HG03521 (cell line): ENCODE results near the gene HCFC2.
A peak's percentile ranks its signal among the peaks of the same experiment; 100 is the strongest.
"Not testable (repeated sequence)": the region's sequence is repeated elsewhere in the genome, so short reads cannot be mapped to it uniquely, and the experiment has no call there.

Source experiments
- ATAC-seq: cut with Tn5 transposase; IDR thresholded peaks from one replicate; pipeline ENCODE4 v1.9.1; 2021; ENCODE audit warnings: mild to moderate bottlenecking, moderate library complexity; ENCODE audit not compliant: unreplicated experiment

The HCFC2 gene

DNA sequence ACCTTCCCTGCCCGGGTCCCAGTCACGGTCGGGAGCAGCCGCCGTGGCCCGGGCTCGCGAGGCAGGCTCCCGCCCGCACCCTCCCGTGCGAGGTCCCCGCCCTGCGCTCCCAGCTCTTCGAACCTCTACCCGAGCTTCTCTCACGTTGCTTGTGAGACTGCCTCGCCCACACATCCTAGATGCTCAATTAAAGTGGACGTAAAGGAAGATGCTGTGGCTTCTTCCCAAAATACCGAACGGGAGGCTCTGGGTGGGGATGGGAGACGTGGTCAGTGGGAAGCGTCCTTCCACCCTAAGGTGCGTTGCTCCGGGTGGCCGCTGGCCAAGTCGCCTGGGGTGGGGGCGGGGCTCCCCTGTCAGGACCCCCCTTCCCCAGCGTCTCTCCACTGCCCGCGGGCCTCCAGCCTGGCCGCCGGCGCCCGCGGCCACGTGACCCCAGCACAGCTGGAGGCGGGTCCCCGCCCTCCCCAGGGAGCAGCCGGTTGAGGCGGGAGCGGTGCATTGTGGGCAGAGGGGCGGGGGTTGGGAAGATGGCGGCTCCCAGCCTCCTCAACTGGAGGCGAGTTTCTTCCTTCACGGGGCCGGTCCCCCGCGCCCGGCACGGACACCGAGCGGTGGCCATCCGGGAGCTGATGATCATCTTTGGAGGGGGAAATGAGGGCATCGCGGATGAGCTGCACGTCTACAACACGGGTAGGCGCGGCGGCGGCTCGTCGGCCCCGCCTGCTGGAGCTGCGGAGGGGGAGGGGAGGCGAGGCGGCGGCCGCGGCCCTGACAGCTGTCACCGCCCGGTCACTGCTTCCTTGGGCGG, at the start of gene HCFC2:
TSS of gene HCFC2 (plus strand) at position 501 of the 811 bp plus-strand sequence. CDS start at position 531, 30 bp downstream.
- ATAC-seq = peak; percentile 88

DNA sequence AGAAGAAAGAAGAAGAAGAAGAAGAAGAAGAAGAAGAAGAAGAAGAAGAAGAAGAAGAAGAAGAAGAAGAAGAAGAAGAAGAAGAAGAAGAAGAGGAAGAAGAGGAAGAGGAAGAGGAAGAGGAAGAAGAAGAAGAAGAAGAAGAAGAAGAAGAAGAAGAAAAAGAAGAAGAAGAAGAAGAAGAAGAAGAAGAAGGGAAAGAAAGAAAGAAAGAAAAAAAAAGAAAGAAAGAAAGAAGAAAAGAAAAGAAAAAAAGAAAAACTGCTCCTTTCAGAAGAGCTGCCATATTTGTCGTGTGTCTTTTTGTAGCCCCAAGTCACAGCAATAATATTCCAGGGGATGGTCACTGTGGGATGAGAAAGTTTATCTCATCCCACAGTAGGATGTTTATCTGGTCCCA, 42.5 kb upstream of the HCFC2 start:
- ATAC-seq = not testable (repeated sequence)

DNA sequence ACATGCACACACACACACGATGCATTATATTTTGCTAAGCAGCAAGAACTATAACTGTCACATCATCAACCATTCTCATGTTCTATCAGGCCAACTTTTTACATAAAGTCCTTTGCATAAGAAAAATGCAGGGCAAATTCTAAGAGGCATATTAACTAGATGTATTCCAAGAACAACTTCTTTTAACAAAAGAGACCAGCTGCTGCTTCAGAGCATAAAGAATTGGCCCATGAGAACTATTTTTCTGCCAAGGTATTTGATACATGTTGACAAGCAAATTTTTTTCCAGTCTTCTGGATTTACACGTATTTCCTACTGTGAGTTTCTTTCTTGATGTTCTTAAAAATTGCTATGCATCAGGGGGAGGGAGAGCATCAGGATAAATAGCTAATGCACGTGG, 41.5 kb upstream of the HCFC2 start:
- no peak for ATAC-seq

DNA sequence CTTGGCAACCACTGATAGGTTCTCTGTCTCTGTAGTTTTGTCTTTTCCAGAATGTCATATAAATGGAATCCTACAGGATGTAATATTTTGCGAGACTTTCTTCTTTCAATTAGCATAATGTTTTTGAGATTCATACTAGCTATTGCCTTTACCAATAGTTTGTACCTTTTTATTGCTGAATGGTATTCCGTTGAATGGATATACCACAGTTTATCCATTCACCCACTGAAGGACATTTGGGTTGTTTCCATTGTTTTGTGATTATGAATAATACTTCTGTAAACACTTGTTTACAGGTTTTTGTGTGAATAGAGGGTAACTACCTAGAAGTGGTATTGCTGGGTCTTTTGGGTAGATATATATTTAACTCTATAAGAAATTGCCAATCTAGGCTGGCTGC, 40.6 kb upstream of the HCFC2 start:
- no peak for ATAC-seq

DNA sequence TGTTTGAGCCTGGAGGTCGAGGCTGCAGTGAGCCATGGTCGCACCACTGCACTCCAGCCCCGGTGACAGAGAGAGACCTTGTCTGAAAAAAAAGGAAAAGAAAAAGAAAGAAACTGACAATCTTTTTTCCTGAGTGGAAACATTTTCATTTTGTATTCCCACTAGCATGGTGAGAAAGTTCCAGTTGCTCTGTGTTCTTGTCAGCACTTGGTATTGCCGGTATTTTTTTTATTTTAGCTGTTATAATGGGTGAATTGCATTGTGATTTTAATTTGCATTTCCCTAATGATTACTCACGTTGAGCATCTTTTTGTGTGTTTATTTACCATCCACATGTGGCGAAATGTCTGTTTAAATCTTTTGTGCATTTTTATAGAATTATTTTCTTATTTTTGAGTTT, 40.0 kb upstream of the HCFC2 start:
- no peak for ATAC-seq

DNA sequence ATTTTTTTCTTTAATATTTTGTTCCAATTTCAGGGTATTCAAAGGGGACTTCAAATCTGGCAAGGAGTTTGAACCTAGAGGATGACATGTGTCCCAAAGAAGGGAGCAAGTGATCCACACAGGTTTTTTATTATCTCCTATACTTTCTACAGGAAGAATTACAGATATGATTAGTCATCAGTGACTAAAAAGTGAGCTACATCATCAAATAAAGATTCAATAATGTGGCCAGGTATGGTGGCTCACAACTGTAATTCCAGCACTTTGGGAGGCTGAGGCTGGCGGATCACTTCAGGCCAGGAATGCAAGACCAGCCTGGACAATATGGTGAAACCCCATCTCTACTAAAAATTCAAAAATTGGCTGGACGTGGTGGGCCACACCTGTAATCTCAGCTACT, 38.6 kb upstream of the HCFC2 start:
- ATAC-seq = no peak

DNA sequence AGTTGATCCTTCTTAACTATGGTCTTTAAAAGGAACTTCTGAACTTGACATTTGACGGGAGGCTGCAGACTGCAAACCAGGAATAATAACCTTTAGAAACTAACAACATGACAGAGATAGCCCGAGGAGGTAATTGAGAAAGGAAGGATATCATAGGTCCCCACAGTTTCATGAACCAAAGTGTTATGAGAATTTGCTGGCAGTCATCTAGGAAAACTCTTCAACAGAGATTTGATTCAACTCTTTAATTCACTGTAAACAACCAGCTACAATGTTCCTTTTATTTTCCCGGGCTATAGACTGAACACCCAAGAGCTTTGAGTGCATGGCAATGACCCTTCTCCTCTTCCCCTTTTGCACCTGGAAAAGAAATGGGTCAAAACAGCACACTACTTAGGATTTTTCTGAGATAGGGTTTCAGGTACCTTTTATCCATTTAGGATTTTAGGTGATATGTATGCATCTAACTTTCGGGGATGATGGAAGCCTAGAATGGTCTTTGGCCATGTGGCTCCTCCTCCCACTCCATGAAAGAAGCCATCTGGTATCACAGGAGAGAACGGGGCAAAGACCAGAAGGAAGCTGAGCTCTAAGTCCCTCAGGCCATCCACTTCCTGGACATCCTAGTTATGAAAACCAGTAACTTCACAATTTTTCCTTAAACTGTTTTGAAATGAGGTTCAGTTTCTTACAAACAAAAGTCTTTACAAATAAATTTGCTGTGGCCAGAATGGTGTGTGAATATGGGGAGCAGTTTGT, 37.3 kb upstream of the HCFC2 start:
- ATAC-seq = no peak

DNA sequence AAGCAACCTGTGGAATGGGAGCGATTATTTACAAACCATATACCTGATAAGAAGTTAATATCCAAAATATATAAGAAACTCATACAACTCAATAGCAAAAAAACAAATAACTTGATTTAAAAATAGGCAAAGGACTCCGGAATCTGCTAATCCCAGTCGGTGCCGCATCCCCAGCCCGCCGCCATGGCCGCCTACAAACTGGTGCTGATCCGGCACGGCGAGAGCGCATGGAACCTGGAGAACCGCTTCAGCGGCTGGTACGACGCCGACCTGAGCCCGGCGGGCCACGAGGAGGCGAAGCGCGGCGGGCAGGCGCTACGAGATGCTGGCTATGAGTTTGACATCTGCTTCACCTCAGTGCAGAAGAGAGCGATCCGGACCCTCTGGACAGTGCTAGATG, 33.7 kb upstream of the HCFC2 start:
- not testable (repeated sequence) for ATAC-seq

DNA sequence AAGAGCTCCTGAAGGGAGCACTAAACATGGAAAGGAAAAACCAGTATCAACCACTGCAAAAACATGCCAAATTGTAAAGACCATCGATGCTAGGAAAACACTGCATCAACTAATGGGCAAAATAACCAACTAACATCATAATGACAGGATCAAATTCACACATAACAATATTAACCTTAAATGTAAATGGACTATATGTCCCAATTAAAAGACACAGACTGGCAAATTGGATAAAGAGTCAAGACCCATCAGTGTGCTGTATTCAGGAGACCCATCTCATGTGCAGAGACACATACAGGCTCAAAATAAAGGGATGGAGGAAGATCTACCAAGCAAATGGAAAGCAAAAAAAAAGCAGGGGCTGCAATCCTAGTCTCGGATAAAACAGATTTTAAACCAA, 28.2 kb upstream of the HCFC2 start:
- ATAC-seq = not testable (repeated sequence)

DNA sequence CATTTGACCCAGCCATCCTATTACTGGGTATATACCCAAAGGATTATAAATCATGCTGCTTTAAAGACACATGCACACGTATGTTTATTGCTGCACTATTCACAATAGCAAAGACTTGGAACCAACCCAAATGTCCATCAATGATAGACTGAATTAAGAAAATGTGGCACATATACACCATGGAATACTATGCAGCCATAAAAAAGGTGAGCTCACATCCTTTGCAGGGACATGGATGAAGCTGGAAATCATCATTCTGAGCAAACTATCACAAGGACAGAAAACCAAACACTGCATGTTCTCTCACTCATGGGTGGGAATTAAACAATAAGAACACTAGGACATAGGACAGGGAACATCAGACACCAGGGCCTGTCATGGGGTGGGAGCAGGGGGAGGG, 24.6 kb upstream of the HCFC2 start:
- not testable (repeated sequence) for ATAC-seq

DNA sequence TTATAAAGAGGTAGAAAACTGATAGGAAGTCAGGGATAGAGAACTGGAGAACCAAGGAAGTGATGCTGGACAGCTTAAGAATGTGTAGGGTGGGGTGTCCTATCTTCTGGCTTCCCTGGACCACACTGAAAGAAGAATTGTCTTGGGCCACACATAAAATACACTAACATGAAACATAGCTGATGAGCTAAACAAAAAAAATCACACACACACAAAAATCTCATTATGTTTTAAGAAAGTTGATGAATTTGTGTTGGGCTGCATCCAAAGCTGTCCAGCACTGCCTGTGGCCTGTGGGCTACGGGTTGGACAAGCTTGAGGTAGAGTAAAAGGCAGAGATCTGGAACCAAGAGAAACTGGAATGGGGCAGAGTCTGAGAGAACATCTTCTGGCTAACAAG, 21.8 kb upstream of the HCFC2 start:
- ATAC-seq = no peak

DNA sequence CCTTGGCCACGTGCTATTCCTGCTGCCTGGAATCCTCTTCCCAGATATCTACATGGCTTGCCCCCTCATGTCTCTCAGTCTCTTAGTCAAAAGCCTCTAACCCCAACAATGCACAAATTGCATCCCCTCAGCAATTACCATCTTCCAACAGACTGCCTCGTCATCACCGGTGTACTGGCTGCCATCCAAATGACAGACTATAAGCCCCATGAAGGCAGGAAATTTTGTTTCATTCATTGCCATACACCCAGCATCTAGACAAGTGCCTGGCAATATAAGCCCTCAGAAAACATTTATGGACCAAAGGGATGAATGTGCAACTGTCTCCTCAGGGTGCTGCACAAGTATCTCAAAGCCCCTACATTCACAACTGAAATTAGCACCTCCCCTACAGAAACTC, 20.2 kb upstream of the HCFC2 start:
- no peak for ATAC-seq

DNA sequence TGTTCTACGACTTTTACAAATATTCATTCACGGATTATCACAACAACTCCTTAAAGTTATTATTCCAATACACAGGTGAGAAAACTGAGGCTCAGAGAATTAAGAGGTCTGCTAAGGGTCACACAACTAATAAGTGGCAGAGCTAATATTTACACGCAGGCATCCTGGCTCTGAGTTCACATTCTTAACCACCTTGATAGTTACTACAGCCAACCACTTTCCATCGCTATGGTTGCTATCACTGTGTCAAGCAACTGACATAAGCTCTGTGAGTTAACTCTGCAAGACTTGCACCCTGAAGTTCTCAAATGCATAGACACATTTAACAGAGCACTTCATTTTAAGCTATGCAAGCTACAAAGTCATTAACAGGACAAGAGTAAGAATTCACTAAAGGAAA, 18.0 kb upstream of the HCFC2 start:
- ATAC-seq = no peak

DNA sequence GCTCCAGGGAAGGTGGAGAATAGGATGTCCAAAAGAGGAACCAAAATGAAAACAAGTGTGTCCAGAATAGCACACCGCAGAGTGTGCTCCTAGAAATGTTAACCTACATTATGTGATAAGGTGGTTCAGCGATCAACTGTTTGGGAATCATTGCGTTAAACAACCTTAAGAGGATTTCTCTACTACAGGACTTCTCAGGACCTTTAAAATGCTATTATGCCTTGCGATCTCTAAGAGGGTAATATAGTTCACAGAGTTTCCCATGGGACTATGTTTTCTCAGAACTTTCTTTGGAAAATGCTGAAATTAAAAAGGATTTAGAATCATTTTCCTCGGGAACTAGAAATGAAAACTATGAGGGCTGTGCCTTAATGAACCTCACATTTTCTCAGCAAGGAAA, 16.2 kb upstream of the HCFC2 start:
- no peak for ATAC-seq

DNA sequence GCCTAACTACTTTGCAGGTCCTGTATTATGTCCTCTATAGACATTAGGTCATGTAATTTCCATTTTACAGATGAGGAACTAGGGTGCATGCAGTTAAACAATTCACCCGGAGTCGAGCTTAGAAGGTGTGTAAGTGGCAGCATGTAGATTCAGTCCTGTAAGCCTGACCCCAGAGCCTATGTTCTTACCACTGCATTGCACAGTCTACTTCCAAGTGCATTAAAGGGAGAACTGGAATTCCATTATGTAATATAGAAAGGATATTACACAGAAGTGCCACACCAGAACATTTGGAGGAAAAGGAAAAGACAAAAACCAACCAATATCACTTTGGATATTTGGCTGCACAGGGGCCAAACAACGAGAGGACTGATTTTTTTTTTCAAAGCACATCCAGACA, 15.5 kb upstream of the HCFC2 start:
- ATAC-seq = no peak

DNA sequence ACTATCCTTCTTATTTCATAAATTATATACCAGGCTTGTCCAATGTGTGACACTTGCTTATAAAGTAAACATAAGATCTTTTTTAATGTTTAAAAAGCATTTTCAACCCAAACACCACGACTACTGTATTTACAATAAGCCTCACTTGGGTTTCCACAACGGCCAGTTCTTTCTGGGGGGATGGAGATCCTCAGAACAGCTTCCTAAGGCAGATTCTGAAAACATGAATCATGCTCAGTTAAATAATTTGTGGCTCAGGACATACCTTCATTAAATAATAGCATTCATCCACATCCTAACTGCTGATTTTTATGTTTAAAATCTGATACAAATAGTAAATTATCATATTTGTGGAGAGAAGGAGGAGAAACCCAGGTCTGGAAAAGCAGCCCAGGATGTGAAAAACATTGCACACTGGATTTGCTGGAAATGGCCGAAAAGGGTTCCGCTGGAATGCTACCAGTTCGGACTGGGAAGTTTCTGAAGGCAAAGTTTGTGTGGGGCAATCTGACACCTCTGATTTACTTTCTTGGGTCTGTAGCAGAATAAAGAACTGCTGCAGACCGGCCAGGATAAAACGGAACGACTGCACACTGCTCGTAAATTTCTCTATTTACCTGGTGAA, 14.9 kb upstream of the HCFC2 start:
- no peak for ATAC-seq

DNA sequence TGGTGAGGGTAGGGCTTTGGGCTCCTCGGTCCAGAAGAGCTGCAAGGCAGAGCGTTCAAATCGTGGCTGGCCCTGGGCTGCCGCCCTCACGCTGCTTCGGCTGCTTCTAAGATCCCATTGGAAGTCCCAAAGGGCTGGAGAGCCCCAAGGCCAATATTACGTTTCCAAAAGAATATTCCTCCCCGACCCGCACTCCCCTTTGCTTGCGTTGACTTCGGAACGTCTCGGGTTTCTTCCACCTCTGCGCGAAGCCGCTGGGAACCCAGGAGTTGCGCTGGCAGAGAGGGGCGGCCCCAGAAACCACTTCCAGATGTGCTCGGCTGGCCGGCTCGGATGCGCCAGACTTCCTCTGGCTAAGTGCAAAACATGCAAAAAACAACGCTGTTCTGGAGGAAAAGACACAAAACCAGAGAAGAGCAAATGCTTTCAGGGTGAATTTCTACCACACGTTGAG, 14.4 kb upstream of the HCFC2 start, which contains the start of gene GLT8D2:
TSS of gene GLT8D2 (minus strand) at position 285 of the 454 bp plus-strand sequence. CDS start 30,539 bp downstream, outside the sequence.
- ATAC-seq = no peak

DNA sequence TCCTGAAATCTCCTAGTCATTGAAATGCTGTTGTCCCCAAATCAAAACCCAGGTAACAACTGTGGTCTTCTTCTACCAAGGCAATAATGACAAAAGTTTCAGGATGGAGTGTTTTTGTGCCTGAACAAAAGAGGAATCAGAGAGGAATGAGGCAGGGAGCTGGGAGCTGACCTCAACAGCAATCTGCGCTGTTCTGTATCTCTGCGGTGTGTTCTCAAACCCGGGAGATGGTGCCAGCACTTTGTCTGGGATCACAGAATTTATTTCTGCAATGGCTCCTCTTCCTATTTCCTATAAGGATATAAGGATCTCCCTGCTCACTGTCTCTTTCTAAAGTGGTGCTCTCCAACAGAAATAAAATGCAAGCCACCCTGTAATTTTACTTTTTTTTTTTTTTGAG, 13.9 kb upstream of the HCFC2 start:
- no peak for ATAC-seq

DNA sequence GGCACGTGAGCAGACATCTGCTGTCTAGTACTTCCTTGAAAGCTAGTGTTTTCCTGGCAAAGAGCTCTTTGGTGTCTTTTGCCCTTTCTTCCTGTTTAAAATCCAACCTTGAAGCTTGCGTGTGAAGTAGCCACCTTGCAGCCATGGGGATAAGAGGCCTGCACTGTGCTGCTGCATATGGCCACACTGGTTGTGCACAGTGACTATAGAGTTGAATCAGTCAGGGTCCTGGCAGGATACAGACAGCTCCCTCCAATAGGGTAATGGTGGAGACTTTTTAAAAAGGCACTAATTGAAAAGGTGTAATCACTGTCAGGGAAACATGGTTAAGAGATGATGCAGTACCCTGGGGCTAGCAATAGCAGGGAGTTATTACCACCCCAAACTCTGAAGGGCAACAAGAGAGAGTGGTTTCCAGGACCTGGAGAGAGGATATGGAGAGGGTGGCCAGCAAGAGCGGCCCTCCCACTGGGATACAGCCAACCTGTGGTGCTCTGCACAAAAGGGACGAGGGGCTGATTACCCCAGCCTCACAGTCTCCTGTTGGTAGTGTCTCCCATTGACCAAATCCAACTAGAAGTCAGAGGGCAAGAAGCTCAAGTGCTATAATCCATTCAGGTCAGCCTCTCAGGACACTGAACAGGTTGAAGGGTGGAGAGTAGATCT, 9.5 kb upstream of the HCFC2 start:
- no peak for ATAC-seq

DNA sequence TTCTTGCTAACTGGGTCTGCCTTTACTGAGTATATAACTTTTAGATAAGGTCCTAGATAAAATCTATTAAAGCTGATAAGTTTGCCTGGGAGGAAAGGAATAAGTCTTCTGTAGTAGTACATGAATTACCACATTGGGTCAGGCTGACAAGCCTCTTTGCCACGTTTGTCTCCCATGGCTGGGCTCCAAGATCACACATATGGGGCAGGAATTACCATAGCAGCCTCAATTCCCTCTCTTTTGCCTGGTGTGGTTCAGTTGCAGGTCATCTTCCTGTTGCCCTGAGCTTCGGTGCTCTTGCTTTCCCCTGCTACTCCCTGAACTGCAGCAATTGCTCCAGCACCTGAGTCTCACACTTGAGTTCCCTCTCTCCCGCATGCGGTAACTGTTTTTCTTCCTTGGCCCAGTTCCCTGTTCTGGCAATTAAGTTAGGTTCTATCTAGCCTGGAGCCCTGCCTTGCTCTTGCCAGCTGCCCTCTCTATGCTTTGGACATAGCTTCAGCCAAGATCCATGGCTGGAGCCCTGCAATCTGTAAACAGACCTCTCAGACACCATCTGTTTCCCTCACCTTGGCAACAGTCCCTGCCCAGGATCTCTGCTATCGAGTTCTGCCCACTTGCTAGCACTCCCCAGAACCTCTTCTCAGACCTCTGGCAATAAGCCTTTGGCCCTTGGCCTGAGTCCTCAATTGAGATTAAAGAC, 8.5 kb upstream of the HCFC2 start:
- no peak for ATAC-seq
